ENCODE data around the gene ACP7.

- TF ChIP-seq, protein P1, sequence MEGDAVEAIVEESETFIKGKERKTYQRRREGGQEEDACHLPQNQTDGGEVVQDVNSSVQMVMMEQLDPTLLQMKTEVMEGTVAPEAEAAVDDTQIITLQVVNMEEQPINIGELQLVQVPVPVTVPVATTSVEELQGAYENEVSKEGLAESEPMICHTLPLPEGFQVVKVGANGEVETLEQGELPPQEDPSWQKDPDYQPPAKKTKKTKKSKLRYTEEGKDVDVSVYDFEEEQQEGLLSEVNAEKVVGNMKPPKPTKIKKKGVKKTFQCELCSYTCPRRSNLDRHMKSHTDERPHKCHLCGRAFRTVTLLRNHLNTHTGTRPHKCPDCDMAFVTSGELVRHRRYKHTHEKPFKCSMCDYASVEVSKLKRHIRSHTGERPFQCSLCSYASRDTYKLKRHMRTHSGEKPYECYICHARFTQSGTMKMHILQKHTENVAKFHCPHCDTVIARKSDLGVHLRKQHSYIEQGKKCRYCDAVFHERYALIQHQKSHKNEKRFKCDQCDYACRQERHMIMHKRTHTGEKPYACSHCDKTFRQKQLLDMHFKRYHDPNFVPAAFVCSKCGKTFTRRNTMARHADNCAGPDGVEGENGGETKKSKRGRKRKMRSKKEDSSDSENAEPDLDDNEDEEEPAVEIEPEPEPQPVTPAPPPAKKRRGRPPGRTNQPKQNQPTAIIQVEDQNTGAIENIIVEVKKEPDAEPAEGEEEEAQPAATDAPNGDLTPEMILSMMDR (IDR thresholded peaks at IDR 0.05; ENCODE audit: insufficient read depth, low read length, poor library complexity, severe bottlenecking) = no peak
- TF ChIP-seq EZH2phosphoT487 (conservative IDR thresholded peaks at IDR 0.05; ENCODE audit: low read length) = no peak
These were observed 9.2 kb upstream of the ACP7 start for GRCh38 chr19:39074942-39075341.
